Measurements from ENCODE around the gene C1QTNF7. TPM values are rescaled to one million over a fixed set of nuclear protein-coding genes. Genes with fewer than 3 reads are reported as not detected.

Gene C1QTNF7
- total RNA-seq, 1 donor from 2014 or later, result not detected

DNA sequence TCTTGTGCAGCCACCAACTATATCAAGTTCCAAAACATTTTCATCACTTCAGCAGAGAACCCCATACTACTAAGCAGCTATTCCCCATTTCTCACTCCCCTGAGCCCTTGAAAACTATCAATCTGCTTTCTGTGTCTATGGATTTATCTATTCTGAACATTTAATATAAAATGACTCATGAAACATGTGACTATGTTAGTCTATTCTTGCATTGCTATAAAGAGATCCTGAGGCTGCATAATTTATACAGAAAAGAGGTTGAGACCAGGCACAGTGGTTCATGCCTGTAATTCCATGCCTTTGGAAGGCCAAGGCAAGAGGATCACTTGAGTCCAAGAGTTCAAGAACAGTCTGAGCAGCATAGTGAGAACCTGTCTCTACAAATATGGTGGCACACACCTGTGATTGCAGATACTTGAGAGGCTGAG is 10.6 kb upstream of the C1QTNF7 start:
- peaks cover 2% of the 10 kb centered on the region for H3K27me3 Mint-ChIP-seq (ENCODE audit: unreplicated experiment)
- no peaks in the 10 kb centered on the region for H3K36me3 Mint-ChIP-seq (ENCODE audit: unreplicated experiment)
- no peaks in the 10 kb centered on the region for H3K4me1 Mint-ChIP-seq (ENCODE audit: low read depth, unreplicated experiment)
- H3K9me3 Mint-ChIP-seq (ENCODE audit: unreplicated experiment), result peaks cover 2% of the 10 kb centered on the region
- DNase-seq, result no peak
- no peak overlapping the region for H3K4me3 Mint-ChIP-seq (ENCODE audit: unreplicated experiment)
- TF ChIP-seq, protein P1, sequence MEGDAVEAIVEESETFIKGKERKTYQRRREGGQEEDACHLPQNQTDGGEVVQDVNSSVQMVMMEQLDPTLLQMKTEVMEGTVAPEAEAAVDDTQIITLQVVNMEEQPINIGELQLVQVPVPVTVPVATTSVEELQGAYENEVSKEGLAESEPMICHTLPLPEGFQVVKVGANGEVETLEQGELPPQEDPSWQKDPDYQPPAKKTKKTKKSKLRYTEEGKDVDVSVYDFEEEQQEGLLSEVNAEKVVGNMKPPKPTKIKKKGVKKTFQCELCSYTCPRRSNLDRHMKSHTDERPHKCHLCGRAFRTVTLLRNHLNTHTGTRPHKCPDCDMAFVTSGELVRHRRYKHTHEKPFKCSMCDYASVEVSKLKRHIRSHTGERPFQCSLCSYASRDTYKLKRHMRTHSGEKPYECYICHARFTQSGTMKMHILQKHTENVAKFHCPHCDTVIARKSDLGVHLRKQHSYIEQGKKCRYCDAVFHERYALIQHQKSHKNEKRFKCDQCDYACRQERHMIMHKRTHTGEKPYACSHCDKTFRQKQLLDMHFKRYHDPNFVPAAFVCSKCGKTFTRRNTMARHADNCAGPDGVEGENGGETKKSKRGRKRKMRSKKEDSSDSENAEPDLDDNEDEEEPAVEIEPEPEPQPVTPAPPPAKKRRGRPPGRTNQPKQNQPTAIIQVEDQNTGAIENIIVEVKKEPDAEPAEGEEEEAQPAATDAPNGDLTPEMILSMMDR (IDR thresholded peaks at IDR 0.05; ENCODE audit: partially characterized antibody, unreplicated experiment), result no peak
- no peak overlapping the region for H3K27ac Mint-ChIP-seq (ENCODE audit: unreplicated experiment)

- H3K36me3 Mint-ChIP-seq (ENCODE audit: unreplicated experiment), result no peaks in the 10 kb centered on the region
- TF ChIP-seq, protein P1 (IDR thresholded peaks at IDR 0.05; ENCODE audit: partially characterized antibody, unreplicated experiment), result no peak
- H3K4me3 Mint-ChIP-seq (ENCODE audit: unreplicated experiment), result no peak overlapping the region
- H3K9me3 Mint-ChIP-seq (ENCODE audit: unreplicated experiment), result peaks cover 2% of the 10 kb centered on the region
- H3K4me1 Mint-ChIP-seq (ENCODE audit: low read depth, unreplicated experiment), result no peaks in the 10 kb centered on the region
- H3K27me3 Mint-ChIP-seq (ENCODE audit: unreplicated experiment), result peaks cover 2% of the 10 kb centered on the region
- no peak for DNase-seq
- H3K27ac Mint-ChIP-seq (ENCODE audit: unreplicated experiment), result no peak overlapping the region
Measured at GRCh38 chr4:15418956-15419355, 8.9 kb upstream of the C1QTNF7 start.

DNA sequence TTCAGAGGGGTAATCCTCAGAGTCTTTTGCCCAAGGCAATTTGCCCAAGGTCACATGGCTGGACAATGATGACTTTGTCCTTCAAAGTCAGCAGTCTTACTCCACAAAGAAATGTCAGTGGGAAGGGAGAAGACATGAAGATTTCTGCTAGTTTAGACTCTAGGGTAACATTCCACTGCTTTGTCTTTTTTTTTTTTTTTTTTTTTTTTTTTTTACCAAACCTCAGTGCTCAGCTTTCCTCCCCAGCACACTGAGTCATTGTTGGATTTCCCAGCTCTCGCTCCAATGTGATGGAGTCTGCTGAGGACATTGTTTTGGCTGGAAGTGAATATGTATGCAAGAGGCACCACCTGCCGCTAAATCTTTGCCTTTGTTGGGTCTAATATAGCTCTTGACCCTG is 7.2 kb upstream of the C1QTNF7 start:
- no peak overlapping the region for H3K27ac Mint-ChIP-seq (ENCODE audit: unreplicated experiment)

DNA sequence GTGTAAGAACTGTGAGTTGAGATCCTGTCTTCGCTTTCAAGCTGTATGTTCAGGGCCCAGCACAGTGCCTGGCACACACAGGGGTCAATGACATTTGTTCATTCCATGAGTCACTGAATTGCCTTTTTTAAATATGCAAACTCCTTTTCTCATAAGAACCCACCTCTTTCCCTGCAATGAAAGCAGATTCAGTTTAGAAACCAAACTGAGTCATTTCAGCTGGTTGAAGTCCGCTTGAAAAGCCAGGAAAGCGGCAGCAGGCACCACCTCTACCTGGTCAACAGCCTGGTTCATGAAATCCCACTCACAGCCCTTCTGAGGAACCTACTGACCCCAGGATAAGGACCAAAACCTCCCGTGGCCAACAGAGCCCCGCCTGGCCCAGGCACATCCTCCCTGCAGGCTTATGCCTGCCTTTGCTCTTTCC is 4.5 kb upstream of the C1QTNF7 start:
- DNase-seq, result no peak
- TF ChIP-seq, protein P1 (IDR thresholded peaks at IDR 0.05; ENCODE audit: partially characterized antibody, unreplicated experiment), result no peak
- no peaks in the 10 kb centered on the region for H3K27me3 Mint-ChIP-seq (ENCODE audit: unreplicated experiment)
- no peaks in the 10 kb centered on the region for H3K36me3 Mint-ChIP-seq (ENCODE audit: unreplicated experiment)
- H3K9me3 Mint-ChIP-seq (ENCODE audit: unreplicated experiment), result peaks cover 2% of the 10 kb centered on the region
- H3K4me1 Mint-ChIP-seq (ENCODE audit: low read depth, unreplicated experiment), result no peaks in the 10 kb centered on the region
- no peak overlapping the region for H3K27ac Mint-ChIP-seq (ENCODE audit: unreplicated experiment)
- H3K4me3 Mint-ChIP-seq (ENCODE audit: unreplicated experiment), result no peak overlapping the region

More for the DNA sequence above, 7.2 kb upstream of the C1QTNF7 start:
- Mint-ChIP-seq H3K4me1 (ENCODE audit: low read depth, unreplicated experiment) (no peaks in the 10 kb centered on the region), H3K36me3 (ENCODE audit: unreplicated experiment) (no peaks in the 10 kb centered on the region), H3K4me3 (ENCODE audit: unreplicated experiment) (no peak overlapping the region), H3K27me3 (ENCODE audit: unreplicated experiment) (peaks cover 2% of the 10 kb centered on the region), H3K9me3 (ENCODE audit: unreplicated experiment) (peaks cover 2% of the 10 kb centered on the region)
- TF ChIP-seq, protein P1 (IDR thresholded peaks at IDR 0.05; ENCODE audit: partially characterized antibody, unreplicated experiment), result no peak
- no peak for DNase-seq

DNA sequence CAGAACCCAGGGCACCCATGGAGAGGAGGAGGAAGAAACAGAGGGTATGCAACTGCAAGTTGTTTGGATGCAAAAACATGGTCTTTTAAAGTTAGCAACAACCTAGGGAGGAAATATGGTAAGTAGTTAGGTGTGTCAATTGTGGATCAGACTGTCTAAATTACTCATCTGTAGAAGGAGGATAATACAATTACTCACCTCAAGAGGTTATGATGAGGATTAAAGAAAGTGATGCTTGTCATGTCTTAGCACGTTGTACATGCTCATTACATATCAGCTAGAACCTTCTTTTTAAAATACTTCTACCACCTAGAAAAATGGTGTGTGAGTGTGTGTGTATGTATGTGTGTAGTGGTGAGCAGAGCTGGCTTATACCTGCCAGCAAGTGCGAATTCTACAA is 2.3 kb upstream of the C1QTNF7 start:
- Mint-ChIP-seq H3K36me3 (ENCODE audit: unreplicated experiment) (no peaks in the 10 kb centered on the region), H3K27ac (ENCODE audit: unreplicated experiment) (no peak overlapping the region), H3K4me3 (ENCODE audit: unreplicated experiment) (no peak overlapping the region), H3K4me1 (ENCODE audit: low read depth, unreplicated experiment) (no peaks in the 10 kb centered on the region), H3K27me3 (ENCODE audit: unreplicated experiment) (no peaks in the 10 kb centered on the region), H3K9me3 (ENCODE audit: unreplicated experiment) (peaks cover 2% of the 10 kb centered on the region)
- TF ChIP-seq, protein P1 (IDR thresholded peaks at IDR 0.05; ENCODE audit: partially characterized antibody, unreplicated experiment), result no peak
- no peak for DNase-seq

All from glutamatergic neuron (in vitro differentiated cells).